Measurements from ENCODE around the gene CDH18. TPM values are rescaled to one million over a fixed set of nuclear protein-coding genes. Genes with fewer than 3 reads are reported as not detected.

The CDH18 gene
- total RNA-seq, 2 experiments from 2014 or later, result not detected

GRCh38 chr5:19902316-19902934 is 85.6 kb downstream of the CDH18 start:
- POLR2A ChIA-PET, result interaction anchor here (0.6 kb wide), 1 partner anchor 72 kb away, joined by 3 read pairs; no protein-coding TSS in a partner anchor
- Histone ChIP-seq H3K4me1 (ENCODE audit: insufficient read depth, low read length, poor library complexity, severe bottlenecking) (no peaks in the 10 kb centered on the region), H2AFZ (ENCODE audit: low read length) (no peak overlapping the region), H3K36me3 (ENCODE audit: insufficient read depth, low read length) (no peaks in the 10 kb centered on the region), H3K4me2 (ENCODE audit: low read length) (no peak overlapping the region), H3K4me3 (ENCODE audit: low read depth, low read length, poor library complexity, severe bottlenecking) (no peak overlapping the region), H3K9me2 (ENCODE audit: insufficient read depth, low read length) (no peaks in the 10 kb centered on the region), H4K20me1 (ENCODE audit: insufficient read depth, low read length) (no peaks in the 10 kb centered on the region), H3K27ac (ENCODE audit: low read depth, low read length, poor library complexity, severe bottlenecking) (no peak overlapping the region), H3K9me3 (ENCODE audit: low read length) (no peaks in the 10 kb centered on the region), H3K79me2 (ENCODE audit: insufficient read depth, low read depth, low read length) (no peaks in the 10 kb centered on the region)
- DNase-seq (ENCODE audit: low spot score), result no peak
- TF ChIP-seq EZH2phosphoT487 (IDR thresholded peaks at IDR 0.05; ENCODE audit: borderline replicate concordance, low read depth, low read length) (no peak), CTCF (conservative IDR thresholded peaks at IDR 0.05; ENCODE audit: low read length) (no peak)
- CTCF ChIA-PET (ENCODE audit: unreplicated experiment), result no interaction called here
- intact Hi-C loops (cut with micrococcal nuclease; ENCODE audit: unreplicated experiment), result no loop called here
- BruUV-seq (replicated peaks), result no TSS peak

GRCh38 chr5:19900269-19900668 is 87.7 kb downstream of the CDH18 start:
- no peaks in the 10 kb centered on the region for H3K36me3 ChIP-seq (ENCODE audit: insufficient read depth, low read length)
- no peaks in the 10 kb centered on the region for H3K9me2 ChIP-seq (ENCODE audit: insufficient read depth, low read length)
- no peak overlapping the region for H3K27ac ChIP-seq (ENCODE audit: low read depth, low read length, poor library complexity, severe bottlenecking)
- H3K79me2 ChIP-seq (ENCODE audit: insufficient read depth, low read depth, low read length), result no peaks in the 10 kb centered on the region
- H3K4me2 ChIP-seq (ENCODE audit: low read length), result no peak overlapping the region
- no peaks in the 10 kb centered on the region for H4K20me1 ChIP-seq (ENCODE audit: insufficient read depth, low read length)
- CTCF ChIA-PET (ENCODE audit: unreplicated experiment), result no interaction called here
- no peak for TF ChIP-seq EZH2phosphoT487 (IDR thresholded peaks at IDR 0.05; ENCODE audit: borderline replicate concordance, low read depth, low read length)
- TF ChIP-seq CTCF (conservative IDR thresholded peaks at IDR 0.05; ENCODE audit: low read length), result no peak
- no peak overlapping the region for H3K4me3 ChIP-seq (ENCODE audit: low read depth, low read length, poor library complexity, severe bottlenecking)
- H3K9me3 ChIP-seq (ENCODE audit: low read length), result no peaks in the 10 kb centered on the region
- no peaks in the 10 kb centered on the region for H3K4me1 ChIP-seq (ENCODE audit: insufficient read depth, low read length, poor library complexity, severe bottlenecking)
- POLR2A ChIA-PET, result no interaction called here
- no peak for DNase-seq (ENCODE audit: low spot score)
- intact Hi-C loops (cut with micrococcal nuclease; ENCODE audit: unreplicated experiment), result no loop called here
- BruUV-seq (replicated peaks), result no TSS peak
- H2AFZ ChIP-seq (ENCODE audit: low read length), result no peak overlapping the region

- ChIA-PET CTCF (ENCODE audit: unreplicated experiment) (no interaction called here), POLR2A (no interaction called here)
- TF ChIP-seq CTCF (conservative IDR thresholded peaks at IDR 0.05; ENCODE audit: low read length), result no peak
- no peak for TF ChIP-seq EZH2phosphoT487 (IDR thresholded peaks at IDR 0.05; ENCODE audit: borderline replicate concordance, low read depth, low read length)
These were observed 96.3 kb downstream of the CDH18 start for GRCh38 chr5:19891658-19892057.

More at GRCh38 chr5:19891658-19892057, 96.3 kb downstream of the CDH18 start:
- no peaks in the 10 kb centered on the region for H3K9me3 ChIP-seq (ENCODE audit: low read length)
- no peak for DNase-seq (ENCODE audit: low spot score)
- H3K27ac ChIP-seq (ENCODE audit: low read depth, low read length, poor library complexity, severe bottlenecking), result no peak overlapping the region
- no peaks in the 10 kb centered on the region for H3K4me1 ChIP-seq (ENCODE audit: insufficient read depth, low read length, poor library complexity, severe bottlenecking)
- intact Hi-C loops (cut with micrococcal nuclease; ENCODE audit: unreplicated experiment), result no loop called here
- BruUV-seq (replicated peaks), result no TSS peak
- no peak overlapping the region for H3K4me3 ChIP-seq (ENCODE audit: low read depth, low read length, poor library complexity, severe bottlenecking)
- no peaks in the 10 kb centered on the region for H3K36me3 ChIP-seq (ENCODE audit: insufficient read depth, low read length)
- H3K79me2 ChIP-seq (ENCODE audit: insufficient read depth, low read depth, low read length), result no peaks in the 10 kb centered on the region
- no peak overlapping the region for H3K4me2 ChIP-seq (ENCODE audit: low read length)
- no peaks in the 10 kb centered on the region for H4K20me1 ChIP-seq (ENCODE audit: insufficient read depth, low read length)
- H3K9me2 ChIP-seq (ENCODE audit: insufficient read depth, low read length), result no peaks in the 10 kb centered on the region
- no peak overlapping the region for H2AFZ ChIP-seq (ENCODE audit: low read length)
